ENCODE measurements around the gene CEND1. TPM values are rescaled to one million over a fixed set of nuclear protein-coding genes. Genes with fewer than 3 reads are reported as not detected.

The CEND1 gene
- polyA plus RNA-seq, 4 donors: 0.49 to 1.5 (median 0.59) TPM

- DNase-seq (ENCODE audit: low read depth in 4 of 4, low spot score in 3 of 4): no peak
Observed at GRCh38 chr11:813072-813455, 23.2 kb upstream of the CEND1 start.

DNA sequence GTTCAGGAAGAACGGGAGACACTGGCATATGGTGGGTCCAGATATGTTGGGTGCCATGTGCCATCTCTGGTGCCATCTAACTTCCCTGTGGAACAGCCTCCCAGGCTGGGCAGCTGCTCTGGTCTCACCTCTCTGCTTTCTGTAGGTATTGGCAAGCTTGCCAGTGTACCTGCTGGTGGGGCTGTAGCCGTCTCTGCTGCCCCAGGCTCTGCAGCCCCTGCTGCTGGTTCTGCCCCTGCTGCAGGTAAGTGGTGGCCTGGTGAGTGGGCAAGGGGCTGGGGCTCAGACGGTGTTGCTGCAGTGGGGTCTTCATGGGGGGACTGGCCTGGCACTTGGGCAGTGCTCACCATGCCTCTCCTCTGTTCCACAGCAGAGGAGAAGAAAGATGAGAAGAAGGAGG is 22.5 kb upstream of the CEND1 start:
- no peak for DNase-seq (ENCODE audit: low read depth in 4 of 4, low spot score in 3 of 4)

GRCh38 chr11:811446-812245 is 21.8 kb upstream of the CEND1 start:
- DNase-seq (ENCODE audit: low read depth in 4 of 4, low spot score in 3 of 4): no peak

GRCh38 chr11:810040-810567 is 20.2 kb upstream of the CEND1 start:
- no peak for DNase-seq (ENCODE audit: low read depth in 4 of 4, low spot score in 3 of 4)

DNA sequence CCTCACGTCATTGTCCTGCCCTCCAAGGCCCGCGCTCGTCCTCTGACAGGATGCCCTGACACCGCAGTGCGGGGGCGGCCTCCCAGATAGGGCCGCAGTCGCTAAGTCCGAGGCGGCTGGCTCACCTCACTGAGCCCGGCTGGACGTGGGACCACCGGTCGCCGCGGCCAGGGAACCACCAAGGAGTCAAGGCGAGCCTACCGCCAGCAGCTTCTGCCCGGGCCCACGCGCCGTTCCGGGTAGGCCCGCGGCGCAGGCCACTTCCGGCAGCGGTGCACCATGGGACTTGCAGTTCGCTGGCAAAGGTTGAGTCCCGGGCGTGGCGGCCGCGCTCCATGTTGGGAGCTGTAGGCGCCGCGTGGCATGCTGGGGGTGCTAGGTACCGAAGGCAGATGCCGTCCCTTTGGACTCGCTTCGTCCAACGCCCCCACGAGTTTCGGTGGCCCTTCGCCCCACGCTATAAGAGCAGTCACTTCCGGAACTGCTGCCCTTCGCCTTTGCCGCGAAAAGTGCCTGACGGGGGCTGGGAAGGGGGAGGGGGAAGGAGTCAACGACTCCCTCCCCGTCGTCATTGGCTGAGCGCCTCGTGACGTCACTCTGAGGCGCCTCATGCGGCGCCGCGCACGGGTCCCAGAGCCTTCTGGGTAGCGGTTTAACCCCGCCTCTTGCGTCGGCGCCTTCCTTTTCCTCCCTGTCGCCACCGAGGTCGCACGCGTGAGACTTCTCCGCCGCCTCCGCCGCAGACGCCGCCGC is 19.6 kb upstream of the CEND1 start, which contains the start of gene RPLP2:
RPLP2 (plus strand) TSS at position 681 of the 753 bp plus-strand sequence. CDS start 268 bp downstream, outside the sequence.
- peak; percentile 96 to 99 (median 96) for DNase-seq (ENCODE audit: low read depth in 4 of 4, low spot score in 3 of 4)

GRCh38 chr11:808427-809286 is 18.8 kb upstream of the CEND1 start:
- no peak for DNase-seq (ENCODE audit: low read depth in 4 of 4, low spot score in 3 of 4)

DNA sequence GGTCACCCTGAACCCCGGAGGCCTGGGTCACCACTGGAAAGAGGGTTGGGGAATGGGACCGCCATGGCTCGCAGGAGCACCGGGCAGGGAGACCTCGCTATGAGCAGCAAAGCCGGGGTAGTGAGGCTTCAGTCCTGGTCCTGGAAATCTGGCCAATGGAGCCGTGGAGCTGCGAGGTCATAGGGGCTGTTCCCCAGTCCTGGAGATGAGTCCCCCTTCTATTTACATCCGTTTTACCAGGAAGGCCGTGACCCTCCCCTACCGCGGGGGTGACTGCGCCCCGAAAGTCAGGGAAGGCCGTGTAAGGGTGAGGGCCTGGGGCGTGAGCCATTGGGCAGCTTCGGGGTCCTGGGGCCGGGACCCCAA is 14.7 kb upstream of the CEND1 start:
- no peak for DNase-seq (ENCODE audit: low read depth in 4 of 4, low spot score in 3 of 4)

DNA sequence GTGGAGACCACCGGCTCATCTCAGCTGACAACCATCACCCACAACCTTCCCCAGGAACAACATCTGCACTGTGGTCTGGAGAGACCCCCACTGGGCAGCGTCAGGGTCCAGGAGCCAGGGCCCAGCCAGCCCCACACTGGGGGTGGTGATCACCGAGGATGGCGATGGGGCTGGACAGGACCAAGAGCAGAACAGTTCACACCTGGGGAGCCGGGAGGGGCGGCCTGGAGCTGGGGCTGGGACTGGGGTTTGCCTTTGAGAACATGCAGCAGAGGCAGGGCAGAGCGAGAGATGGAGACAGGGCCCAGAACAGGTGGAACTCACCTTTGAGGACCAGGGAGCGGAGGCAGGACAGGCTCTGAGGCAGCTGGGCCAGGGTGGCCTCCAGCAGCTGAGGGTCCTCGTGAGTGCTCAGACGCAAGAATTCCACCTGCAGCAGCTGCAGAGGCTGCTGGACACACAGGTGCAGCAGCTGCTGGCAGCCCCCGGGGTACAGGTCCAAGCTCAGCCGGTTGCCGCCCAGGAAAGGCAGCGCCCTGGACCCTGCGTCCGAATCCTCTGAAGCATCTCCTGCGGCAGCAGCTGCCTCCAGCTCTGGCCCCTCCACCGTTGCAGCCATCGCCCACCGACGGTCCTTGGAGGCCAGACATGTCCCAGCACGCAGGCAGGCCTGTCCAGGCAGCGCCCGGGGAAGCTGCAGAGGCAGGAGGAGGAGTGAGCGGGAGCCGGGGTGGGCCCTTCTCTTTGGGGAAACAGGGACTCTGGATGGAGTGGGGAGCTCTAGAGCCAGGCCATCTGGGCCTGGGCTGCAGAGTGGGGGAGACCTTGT is 14.1 kb upstream of the CEND1 start:
- no peak for DNase-seq (ENCODE audit: low read depth in 4 of 4, low spot score in 3 of 4)

DNA sequence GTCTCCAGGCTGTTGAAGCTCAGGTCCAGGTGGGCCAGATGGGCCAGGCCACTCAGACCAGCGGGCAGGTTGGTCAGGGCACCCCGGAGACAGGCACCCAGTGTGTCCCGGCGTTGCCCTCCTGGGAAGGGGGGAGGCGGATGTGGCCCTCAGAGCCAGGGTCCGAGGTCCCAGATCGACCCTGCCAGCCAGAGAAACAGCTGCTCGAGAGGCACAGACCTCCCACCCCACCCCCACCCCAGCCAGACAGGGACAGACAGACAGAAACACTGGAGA is 13.5 kb upstream of the CEND1 start:
- DNase-seq (ENCODE audit: low read depth in 4 of 4, low spot score in 3 of 4): no peak

DNA sequence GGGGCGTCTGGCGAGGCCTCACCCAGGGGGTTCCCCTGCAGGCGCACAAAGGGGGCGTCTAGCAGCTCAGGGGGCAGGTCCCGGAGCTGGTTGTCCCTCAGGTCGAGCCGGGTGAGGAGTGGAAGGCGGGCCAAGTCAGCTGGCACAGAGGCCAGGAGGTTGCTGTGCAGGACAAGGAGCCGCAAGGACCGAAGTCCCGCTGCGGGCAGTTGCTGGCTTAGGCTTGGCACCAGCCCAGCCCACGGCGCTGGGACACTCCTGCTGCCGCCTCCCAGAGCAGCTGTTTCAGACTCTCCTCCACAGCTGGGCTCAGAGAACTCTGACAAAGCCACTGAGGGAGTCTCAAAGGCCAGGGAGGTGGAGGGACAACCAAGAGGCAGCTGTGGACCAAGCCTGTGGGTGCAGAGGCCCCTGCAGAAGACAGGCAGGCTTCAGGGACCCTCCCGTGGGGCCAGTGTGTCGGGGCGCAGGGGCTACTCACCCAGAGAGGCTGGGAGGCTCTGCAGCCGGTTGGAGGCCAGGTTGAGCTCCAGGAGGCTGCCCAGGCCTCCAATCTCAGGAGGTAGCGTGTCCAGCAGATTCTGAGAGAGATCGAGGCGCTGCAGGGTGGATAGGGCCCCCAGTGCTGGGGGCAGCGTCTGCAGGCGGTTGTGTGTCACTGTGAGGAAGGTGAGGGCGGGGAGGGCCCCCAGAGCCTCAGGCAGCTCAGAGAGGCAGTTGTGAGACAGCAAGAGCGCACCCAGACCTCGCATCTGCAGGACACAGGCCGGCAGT is 13.0 kb upstream of the CEND1 start:
- no peak for DNase-seq (ENCODE audit: low read depth in 4 of 4, low spot score in 3 of 4)

GRCh38 chr11:802018-802617 is 12.2 kb upstream of the CEND1 start:
- no peak for DNase-seq (ENCODE audit: low read depth in 4 of 4, low spot score in 3 of 4)

- no peak for DNase-seq (ENCODE audit: low read depth in 4 of 4, low spot score in 3 of 4)
Observed at GRCh38 chr11:801097-801780, 11.3 kb upstream of the CEND1 start.

GRCh38 chr11:800473-800872 is 10.6 kb upstream of the CEND1 start:
- no peak for DNase-seq (ENCODE audit: low read depth in 4 of 4, low spot score in 3 of 4)

GRCh38 chr11:799641-800316 is 9.9 kb upstream of the CEND1 start:
- no peak for DNase-seq (ENCODE audit: low read depth in 4 of 4, low spot score in 3 of 4)

DNA sequence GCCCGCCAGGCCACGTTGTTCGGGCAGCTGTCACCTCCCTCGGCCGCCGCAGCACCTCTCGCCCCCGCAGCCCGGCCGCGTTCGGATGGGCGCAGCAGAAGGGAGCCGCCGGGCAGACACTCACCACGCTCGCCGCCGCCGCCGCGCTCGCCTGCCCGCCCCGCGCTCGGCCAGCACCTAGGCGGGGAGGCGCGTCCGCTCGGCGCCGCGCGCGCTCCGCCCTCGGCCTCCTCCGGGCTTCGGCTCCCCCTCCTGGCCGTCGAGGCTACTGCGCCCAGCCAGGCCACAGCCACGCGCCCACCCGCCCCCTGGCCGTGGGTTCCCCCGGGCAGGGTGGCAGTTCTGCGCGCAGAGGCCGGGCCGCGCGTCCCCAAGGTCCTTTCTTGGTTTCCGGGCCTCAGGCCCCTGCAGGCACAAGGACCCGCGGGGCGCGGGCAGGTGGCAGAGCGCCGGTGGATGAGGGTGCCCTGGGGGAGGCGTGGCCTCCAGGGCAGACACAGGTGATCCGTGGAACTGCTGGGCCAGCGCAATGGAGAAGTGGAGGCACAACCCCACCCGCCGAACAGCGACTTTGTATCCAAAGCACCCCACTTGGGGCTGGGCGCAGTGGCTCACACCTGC is 8.3 kb upstream of the CEND1 start, which contains the start of gene SLC25A22:
SLC25A22 (minus strand) TSS at position 189 of the 621 bp plus-strand sequence. CDS start 3,275 bp downstream, outside the sequence.
- DNase-seq (ENCODE audit: low read depth in 4 of 4, low spot score in 3 of 4): peak in 1 of 4 donors; percentile 66

DNA sequence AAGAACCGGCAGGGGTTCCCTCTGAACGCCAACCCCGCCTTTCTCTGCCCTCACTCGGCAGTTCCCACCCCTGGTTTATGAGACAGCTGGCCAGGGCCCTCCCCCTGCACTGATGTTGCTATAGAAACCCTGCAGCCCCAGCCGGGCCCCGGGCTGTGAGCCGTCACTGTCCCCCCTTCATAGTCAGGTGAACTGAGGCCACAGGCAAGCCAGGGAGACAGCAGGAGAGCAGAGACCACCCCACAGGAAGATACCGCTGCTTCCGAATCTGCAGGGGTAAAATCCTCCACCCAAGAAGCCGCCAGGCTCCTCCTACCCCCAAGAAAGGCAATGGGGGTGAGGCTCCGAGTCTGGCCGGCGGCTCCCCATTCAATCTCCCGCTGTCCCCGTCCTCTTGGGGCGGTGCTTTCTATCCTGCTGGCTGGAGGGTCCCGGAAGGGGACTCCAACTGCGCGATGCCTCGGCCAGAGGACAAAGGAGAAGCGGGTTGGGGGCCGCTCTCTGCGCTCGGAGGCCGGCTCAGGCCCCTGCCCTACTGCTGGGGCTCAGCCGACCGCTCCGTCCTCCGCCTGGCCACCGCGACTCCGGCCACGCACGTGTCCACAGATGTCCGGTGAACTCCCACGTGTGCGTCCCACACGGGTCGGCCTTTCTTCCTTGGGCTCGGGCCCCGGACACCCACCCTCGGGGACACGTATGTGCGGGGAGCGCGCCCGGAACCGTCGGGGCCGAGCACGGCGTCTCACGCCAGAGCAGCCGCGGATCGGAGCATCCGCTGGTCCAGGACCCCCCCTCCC is 7.6 kb upstream of the CEND1 start:
- peak in 2 of 4 donors; percentile 61 to 68 for DNase-seq (ENCODE audit: low read depth in 4 of 4, low spot score in 3 of 4)

Data from left renal pelvis (tissue), 4 donors.